NCI-H510A treated with DMSO at 0.1 percent for 48 hours (cell line): ENCODE results near the gene GPR61.

ENCODE experiments used
- DNase-seq: peaks from one replicate; lab custom pipeline; 2025; lab: John Stamatoyannopoulos, UW

The GPR61 gene

DNA sequence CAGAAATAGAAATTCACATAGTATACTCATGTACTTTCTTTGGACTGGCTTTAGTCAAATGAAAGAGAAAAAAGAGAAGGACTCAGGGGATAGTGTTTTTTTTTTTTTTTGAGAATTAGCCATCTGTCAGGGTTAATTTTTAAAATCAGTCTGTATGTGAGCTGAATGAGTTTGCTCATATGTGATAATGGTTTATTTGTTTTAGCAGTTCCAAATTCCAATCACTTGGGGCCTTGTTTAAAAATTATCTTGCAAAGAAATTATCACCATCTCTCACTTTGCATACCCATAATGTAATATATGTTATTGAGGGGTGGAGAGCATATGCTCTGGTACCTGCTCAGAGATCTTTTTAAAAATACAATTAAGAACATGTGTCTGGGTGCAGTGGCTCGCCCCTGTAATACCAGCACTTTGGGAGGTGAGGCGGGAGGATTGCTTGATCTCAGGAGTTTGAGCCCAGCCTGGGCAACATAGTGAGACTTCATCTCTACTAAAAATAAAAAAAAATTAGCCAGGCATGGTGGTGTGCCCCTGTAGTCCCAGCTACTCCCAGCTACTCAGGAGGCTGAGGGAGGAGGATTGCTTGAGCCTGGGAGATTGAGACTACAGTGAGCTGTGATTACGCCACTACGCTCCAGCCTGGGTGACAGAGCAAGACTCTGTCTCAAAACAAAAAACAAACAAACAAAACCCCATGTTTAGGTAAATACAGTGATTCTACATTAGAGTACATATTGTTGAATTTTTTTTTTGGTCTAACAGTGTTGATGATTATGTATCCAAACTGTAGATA lies 28.4 kb downstream of the GPR61 start:
- DNase-seq, result no peak

DNA sequence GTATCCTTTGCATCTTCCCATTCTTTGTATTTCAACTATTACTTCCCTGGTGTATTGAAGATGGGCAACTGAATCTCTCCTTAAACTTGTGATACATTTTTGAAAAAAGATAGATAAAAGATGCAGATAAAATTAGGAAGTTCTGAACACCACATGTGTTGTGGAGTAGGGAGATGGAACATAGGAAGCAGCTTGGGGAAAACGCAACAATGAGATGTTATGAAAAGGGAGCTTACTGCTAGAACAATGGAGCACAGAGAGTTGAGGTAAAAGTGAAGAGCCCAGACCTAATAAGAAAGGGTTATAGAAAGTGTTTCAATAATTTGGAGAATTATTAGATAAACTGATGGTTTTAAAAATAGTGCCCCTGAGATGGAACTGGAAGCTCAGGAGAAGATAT lies 29.7 kb downstream of the GPR61 start:
- no peak for DNase-seq

- DNase-seq, result peak; percentile 69
Observed at GRCh38 chr1:109570414-109570813, 30.7 kb downstream of the GPR61 start.

- DNase-seq, result no peak
Observed at GRCh38 chr1:109573785-109574184, 34.1 kb downstream of the GPR61 start.

GRCh38 chr1:109578947-109579443 lies 39.3 kb downstream of the GPR61 start:
- no peak for DNase-seq

DNA sequence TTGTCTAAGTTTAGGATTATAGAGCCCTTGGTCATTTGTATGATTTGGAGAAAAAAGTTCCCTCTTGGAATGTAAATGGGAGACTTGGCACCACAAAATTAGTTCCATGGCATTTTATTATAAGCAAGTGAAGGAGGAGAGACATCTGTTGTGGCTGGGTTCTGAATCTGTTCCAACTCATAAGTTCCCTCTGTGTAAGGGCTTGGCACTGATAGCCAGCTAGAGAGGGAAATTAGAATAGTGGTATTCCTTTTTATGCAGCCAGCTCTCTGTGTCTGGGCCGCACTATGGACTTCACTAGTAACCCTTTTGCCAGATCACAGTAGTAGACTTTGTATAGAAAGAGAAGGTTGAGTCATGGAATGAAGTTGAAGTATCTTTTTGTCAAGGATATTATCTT lies 39.8 kb downstream of the GPR61 start:
- no peak for DNase-seq

DNA sequence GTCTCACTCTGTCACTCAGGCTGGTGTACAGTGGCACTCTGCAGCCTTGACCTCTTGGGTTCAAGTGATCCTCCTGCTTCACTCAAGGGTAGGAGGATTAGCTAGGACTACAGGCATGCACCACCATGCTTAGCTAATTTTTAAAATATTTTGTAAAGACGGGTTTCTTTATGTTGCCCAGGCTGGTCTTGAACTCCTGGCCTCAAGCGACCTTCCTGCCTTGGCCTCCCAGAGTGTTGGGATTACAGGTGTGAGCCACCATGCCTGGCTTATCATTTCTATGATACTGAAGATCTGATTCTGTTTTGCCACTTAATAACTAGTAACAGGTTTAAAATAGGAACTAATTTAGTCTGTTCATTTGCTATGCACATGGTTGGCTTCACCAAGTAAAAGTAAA lies 42.3 kb downstream of the GPR61 start:
- DNase-seq, result no peak

- no peak for DNase-seq
Observed at GRCh38 chr1:109584766-109585165, 45.1 kb downstream of the GPR61 start.

DNA sequence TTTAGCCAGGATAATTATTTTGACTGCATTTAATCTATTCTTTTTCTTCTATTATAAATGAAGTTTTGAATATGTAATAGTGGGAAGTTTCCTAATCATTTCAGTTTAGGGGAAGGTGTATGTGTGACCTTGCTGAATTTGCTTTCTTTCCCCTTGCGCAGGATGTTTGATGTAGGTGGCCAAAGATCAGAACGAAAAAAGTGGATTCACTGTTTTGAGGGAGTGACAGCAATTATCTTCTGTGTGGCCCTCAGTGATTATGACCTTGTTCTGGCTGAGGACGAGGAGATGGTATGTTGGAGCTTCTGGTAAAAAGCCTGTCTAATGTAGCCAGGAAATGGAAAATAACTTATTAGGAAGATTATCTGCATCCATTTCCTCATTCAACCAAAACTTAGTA lies 46.4 kb downstream of the GPR61 start:
- DNase-seq, result no peak

DNA sequence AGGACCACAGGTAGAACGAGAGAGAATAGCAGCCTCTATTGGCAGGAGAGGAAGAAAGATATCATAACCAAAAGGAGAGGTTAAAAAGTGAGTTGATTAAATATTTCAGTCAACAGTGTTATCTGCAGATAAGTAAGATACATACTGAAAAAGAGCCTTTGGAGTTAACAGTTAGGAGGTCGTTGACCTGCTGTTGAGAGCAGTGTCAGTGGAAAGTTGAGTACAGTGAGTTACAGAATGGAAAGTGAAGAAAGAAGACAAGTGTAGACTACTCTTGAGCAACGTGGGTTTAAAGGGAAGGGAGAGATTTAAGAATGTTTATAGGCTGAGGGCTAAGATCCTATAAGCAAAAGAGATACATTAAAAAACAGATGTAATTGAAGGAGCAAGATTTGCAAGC lies 49.5 kb downstream of the GPR61 start:
- no peak for DNase-seq

DNA sequence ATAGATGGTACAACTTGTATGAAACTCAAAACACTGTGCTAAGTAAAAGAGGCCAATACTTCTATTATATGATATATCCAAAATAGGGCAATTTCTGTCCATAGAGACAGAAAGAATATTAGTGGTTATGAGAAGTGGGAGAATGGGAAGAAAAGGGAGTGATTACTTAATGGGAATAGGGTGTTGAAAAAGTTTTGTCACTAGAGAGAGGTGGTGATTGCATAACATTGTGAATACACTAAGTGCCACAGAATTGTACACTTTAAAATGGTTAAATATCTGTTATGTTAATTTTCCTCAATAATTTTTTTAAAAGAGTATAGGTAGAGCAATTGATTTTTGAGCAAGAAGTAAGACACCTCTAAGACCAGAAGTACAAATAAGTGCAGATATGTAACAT lies 50.0 kb downstream of the GPR61 start:
- DNase-seq, result no peak

- no peak for DNase-seq
Observed at GRCh38 chr1:109592916-109593315, 53.2 kb downstream of the GPR61 start.

DNA sequence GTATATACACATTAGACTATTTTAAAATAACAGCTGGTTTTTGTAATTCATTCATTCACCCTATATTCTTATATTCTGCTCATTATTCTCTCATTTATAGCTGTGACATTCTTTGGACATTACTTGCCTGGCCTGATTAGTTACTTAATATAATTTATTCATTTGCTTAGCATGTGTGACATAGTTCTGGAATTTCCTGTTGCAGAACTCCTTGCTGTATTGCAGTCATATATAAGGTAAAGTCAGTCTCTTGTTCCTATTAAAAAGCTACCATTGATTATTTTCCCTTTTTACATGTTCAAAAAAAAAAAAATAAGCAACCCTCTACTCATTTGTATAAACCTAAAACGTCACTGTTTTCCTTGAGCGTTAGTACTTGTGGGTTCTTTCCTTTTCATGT lies 55.9 kb downstream of the GPR61 start:
- DNase-seq, result no peak
